Spleen (tissue), 11 donors: Measurements from ENCODE around the gene MVK. TPM values are rescaled to one million over a fixed set of nuclear protein-coding genes. Genes with fewer than 3 reads are reported as not detected.

Source experiments
- DNase-seq: peaks from one replicate; pipeline ENCODE4 v3.0.0-alpha.2; 2020
- H3K27ac ChIP-seq, 8 donors: fragments of 200-600 bp; sonication (generic) in 7 of 8; 1 replicate in 4 of 8; 2 replicates in 4 of 8; pipeline versions ENCODE4 v1.5.0 to v1.8.0; 2016 to 2021; ENCODE audit warnings: inconsistent platforms in 4 of 8, mild to moderate bottlenecking in 4 of 8, moderate library complexity in 1 of 8
- H3K27me3 ChIP-seq, 7 donors: fragments of 200-600 bp; sonication (generic) in 6 of 7; replicated peaks in 1 of 7; 1 replicate in 4 of 7; 2 replicates in 3 of 7; pipeline versions ENCODE4 v1.5.0 to v1.8.0; 2016 to 2021; ENCODE audit warnings: inconsistent platforms in 3 of 7, mild to moderate bottlenecking in 1 of 7
- H3K36me3 ChIP-seq, 6 donors: fragments of 200-600 bp; sonication (generic) in 5 of 6; 1 replicate in 4 of 6; 2 replicates in 2 of 6; pipeline versions ENCODE4 v1.5.0 to v1.8.0; 2016 to 2021; ENCODE audit warnings: inconsistent platforms in 2 of 6
- H3K4me1 ChIP-seq, 6 donors: fragments of 200-600 bp; sonication (generic) in 5 of 6; 1 replicate in 3 of 6; 2 replicates in 3 of 6; pipeline versions ENCODE4 v1.5.0 to v1.8.0; 2016 to 2021; ENCODE audit warnings: inconsistent platforms in 3 of 6
- H3K4me3 ChIP-seq, 8 donors: fragments of 200-600 bp; sonication (generic) in 7 of 8; 1 replicate in 4 of 8; 2 replicates in 4 of 8; pipeline versions ENCODE4 v1.5.0 to v1.8.0; 2016 to 2021; ENCODE audit warnings: inconsistent platforms in 4 of 8, mild to moderate bottlenecking in 4 of 8, moderate library complexity in 2 of 8
- H3K9me3 ChIP-seq, 8 donors: fragments of 200-600 bp; sonication (generic) in 7 of 8; 1 replicate in 4 of 8; 2 replicates in 4 of 8; pipeline versions ENCODE4 v1.5.0 to v1.8.0; 2016 to 2021; ENCODE audit warnings: inconsistent platforms in 4 of 8
- CTCF ChIP-seq, 11 experiments: fragments of 200-600 bp in 7 of 11; fragments of 450-650 bp in 4 of 11; sonication (generic) in 4 of 11; IDR thresholded peaks in 8 of 11; conservative IDR thresholded peaks in 3 of 11; 1 replicate in 7 of 11; 2 replicates in 4 of 11; pipeline versions ENCODE4 v1.4.0 to v1.8.0; 2016 to 2021; ENCODE audit warnings: antibody characterized with exemption in 11 of 11, inconsistent platforms in 4 of 11, mild to moderate bottlenecking in 1 of 11
- POLR2A ChIP-seq, 3 donors: fragments of 450-650 bp; IDR thresholded peaks; one replicate each; pipeline ENCODE4 v1.5.1; 2017; ENCODE audit warnings: antibody characterized with exemption in 3 of 3, mild to moderate bottlenecking in 1 of 3
- POLR2AphosphoS5 ChIP-seq, 3 donors: sonication (generic); formaldehyde crosslinking; IDR thresholded peaks; one replicate each; pipeline ENCODE4 v1.5.1; 2017; ENCODE audit warnings: antibody characterized with exemption in 3 of 3
- WGBS, 5 donors: extraction: QIAGEN DNeasy Blood & Tissue Kit in 3 of 5; methylation state at CpG; one replicate each; pipeline versions ENCODE4 v1.1.5 to v1.1.7; 2013 to 2018; 5-methylcytosine and 5-hydroxymethylcytosine counted together
- intact Hi-C: fragments of 100-400 bp; cut with DNase I; formaldehyde crosslinking; loops from one replicate; pipeline ENCODE4 v1.15.0; 2023; ENCODE audit warnings: low total_unique reads
- polyA plus RNA-seq, 3 donors: library from polyadenylated mRNA; stranded (reverse); fragments of 200-250 nt; gene quantifications; one replicate each; pipeline ENCODE4 v1.2.1, GENCODE V29; 2013
- total RNA-seq, 7 donors: library from RNA; depleted of rRNA in 3 of 7; stranded (reverse); fragments of >200 nt in 3 of 7; fragmentation: NEBNext Ultra II Directional in 4 of 7; extraction: Animal tissue kit (Norgen Biotek cat#: 25700) in 4 of 7; gene quantifications; one replicate each; pipeline versions ENCODE4 v1.1.0 to v1.2.1, GENCODE V29; 2016 to 2021
- donor health status: healthy with polysubstance abuse.
- donor health status: DM: no; HTN: no; CAD: no; lungs with moderate emphysema.
- donor health status: DM: no; HTN: no; CAD: no.
- donor health status: Bipolar disorder and iron deficiency.
- donor health status: healthy.
- donor health status: DM: no; HTN: no; CAD: no.
- donor health status: DM: yes; HTN: yes; CAD: no.

The MVK gene
- total and polyA plus RNA-seq, 10 donors, result 6.2 to 16.5 (median 9.4) TPM

- no peak overlapping the region for H3K4me3 ChIP-seq
- no peaks in the 10 kb centered on the region for H3K9me3 ChIP-seq
- peaks cover 0 to 70% (median 16%) of the 10 kb centered on the region in 7 donors for H3K27me3 ChIP-seq
- H3K4me1 ChIP-seq, result no peaks in the 10 kb centered on the region
- TF ChIP-seq CTCF (IDR thresholded peaks at IDR 0.05 in 8 of 11, conservative IDR thresholded peaks at IDR 0.05 in 3 of 11) (no peak), POLR2A (IDR thresholded peaks at IDR 0.05) (no peak), POLR2AphosphoS5 (IDR thresholded peaks at IDR 0.05) (no peak)
- WGBS, 5 donors, result 85 to 93% (median 89%) methylated on average over 5 of the region's 5 CpGs
- intact Hi-C loops, result no loop called here
- no peaks in the 10 kb centered on the region for H3K36me3 ChIP-seq
- no peak overlapping the region for H3K27ac ChIP-seq
- no peak for DNase-seq
Observed at GRCh38 chr12:109630107-109630506, 56.5 kb downstream of the MVK start.

DNA sequence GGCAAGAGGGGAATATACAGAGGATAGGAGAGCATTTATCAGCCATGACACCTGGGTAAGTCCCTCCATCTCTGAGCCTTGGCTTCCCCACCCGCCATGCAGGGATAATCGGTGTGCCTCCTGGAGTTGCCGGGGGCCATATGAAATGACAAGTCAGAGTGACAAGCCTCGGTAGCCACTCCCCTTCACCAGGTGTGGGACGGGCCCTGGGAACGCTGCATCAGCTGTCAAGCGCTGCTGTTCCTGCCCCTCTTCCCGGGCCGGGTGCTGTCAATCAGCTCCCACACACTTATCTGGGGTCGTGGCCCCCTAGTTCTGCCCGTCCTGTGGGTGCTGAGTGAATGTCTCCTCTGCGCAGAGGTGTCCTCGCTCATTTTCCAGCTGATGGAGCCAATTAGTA lies 57.2 kb downstream of the MVK start:
- intact Hi-C loops, result no loop called here
- no peaks in the 10 kb centered on the region for H3K9me3 ChIP-seq
- no peaks in the 10 kb centered on the region for H3K36me3 ChIP-seq
- TF ChIP-seq POLR2AphosphoS5 (IDR thresholded peaks at IDR 0.05) (no peak), POLR2A (IDR thresholded peaks at IDR 0.05) (no peak), CTCF (IDR thresholded peaks at IDR 0.05 in 8 of 11, conservative IDR thresholded peaks at IDR 0.05 in 3 of 11) (no peak)
- H3K4me3 ChIP-seq, result no peak overlapping the region
- no peak overlapping the region for H3K27ac ChIP-seq
- H3K4me1 ChIP-seq, result no peaks in the 10 kb centered on the region
- no peak for DNase-seq
- peaks cover 0 to 63% (median 16%) of the 10 kb centered on the region in 7 donors for H3K27me3 ChIP-seq
- 50 to 61% (median 57%) methylated on average over 10 to 13 of the region's 13 CpGs for WGBS, 5 donors

GRCh38 chr12:109631302-109631701 lies 57.7 kb downstream of the MVK start:
- no peak for DNase-seq
- WGBS, 5 donors, result 49 to 74% (median 57%) methylated on average over 5 of the region's 5 CpGs
- Histone ChIP-seq H3K4me1 (no peaks in the 10 kb centered on the region), H3K27me3 (peaks cover 0 to 58% (median 16%) of the 10 kb centered on the region in 7 donors), H3K4me3 (no peak overlapping the region), H3K9me3 (no peaks in the 10 kb centered on the region), H3K27ac (no peak overlapping the region), H3K36me3 (no peaks in the 10 kb centered on the region)
- intact Hi-C loops, result no loop called here
- TF ChIP-seq CTCF (IDR thresholded peaks at IDR 0.05 in 8 of 11, conservative IDR thresholded peaks at IDR 0.05 in 3 of 11) (no peak), POLR2AphosphoS5 (IDR thresholded peaks at IDR 0.05) (no peak), POLR2A (IDR thresholded peaks at IDR 0.05) (no peak)

GRCh38 chr12:109631751-109632150 lies 58.2 kb downstream of the MVK start:
- Histone ChIP-seq H3K36me3 (no peaks in the 10 kb centered on the region), H3K4me1 (no peaks in the 10 kb centered on the region), H3K4me3 (no peak overlapping the region), H3K27ac (no peak overlapping the region), H3K9me3 (no peaks in the 10 kb centered on the region), H3K27me3 (peaks cover 0 to 54% (median 16%) of the 10 kb centered on the region in 7 donors)
- TF ChIP-seq CTCF (IDR thresholded peaks at IDR 0.05 in 8 of 11, conservative IDR thresholded peaks at IDR 0.05 in 3 of 11), result no peak
- no peak for DNase-seq
- intact Hi-C loops, result no loop called here
- WGBS, 5 donors, result 82 to 94% (median 86%) methylated on average over 2 to 3 of the region's 3 CpGs
